ENCODE results near the gene VPS37D.

VPS37D gene

GRCh38 chr7:73681031-73681430, 13.4 kb downstream of the VPS37D start:
- no peak for DNase-seq

GRCh38 chr7:73682745-73683055, 15.1 kb downstream of the VPS37D start:
- peak; percentile 25 for DNase-seq

GRCh38 chr7:73683056-73683787, 15.6 kb downstream of the VPS37D start, which contains the start of the genes BUD23 and DNAJC30:
BUD23 (plus strand) TSS chr7:73683597; CDS start chr7:73683626, 29 bp downstream.
DNAJC30 (minus strand) TSS chr7:73683453; CDS start chr7:73683423, 30 bp downstream.
- DNase-seq = peak; percentile 97

GRCh38 chr7:73683788-73684693, 16.4 kb downstream of the VPS37D start:
- peak; percentile 26 for DNase-seq

GRCh38 chr7:73685311-73685710, 17.7 kb downstream of the VPS37D start:
- no peak for DNase-seq

GRCh38 chr7:73688288-73688687, 20.7 kb downstream of the VPS37D start:
- no peak for DNase-seq

- no peak for DNase-seq
Observed at GRCh38 chr7:73690646-73691045, 23.0 kb downstream of the VPS37D start.

GRCh38 chr7:73696372-73696771, 28.7 kb downstream of the VPS37D start:
- no peak for DNase-seq

- no peak for DNase-seq
Observed at GRCh38 chr7:73698410-73698809, 30.8 kb downstream of the VPS37D start.

- DNase-seq = no peak
Observed at GRCh38 chr7:73699370-73700068, 31.9 kb downstream of the VPS37D start.

- no peak for DNase-seq
Observed at GRCh38 chr7:73700069-73700423, 32.4 kb downstream of the VPS37D start.

GRCh38 chr7:73700581-73701134, 33.0 kb downstream of the VPS37D start:
- DNase-seq = no peak

- DNase-seq = peak; percentile 18
Observed at GRCh38 chr7:73701357-73701995, 33.8 kb downstream of the VPS37D start.

- DNase-seq = no peak
Observed at GRCh38 chr7:73702226-73702625, 34.6 kb downstream of the VPS37D start.

GRCh38 chr7:73702665-73703064, 35.0 kb downstream of the VPS37D start:
- no peak for DNase-seq

- DNase-seq = no peak
Observed at GRCh38 chr7:73703225-73703624, 35.6 kb downstream of the VPS37D start.

- peak; percentile 17 for DNase-seq
Observed at GRCh38 chr7:73703757-73704639, 36.4 kb downstream of the VPS37D start.

- no peak for DNase-seq
Observed at GRCh38 chr7:73704640-73705550, 37.3 kb downstream of the VPS37D start.

GRCh38 chr7:73705551-73705920, 37.9 kb downstream of the VPS37D start:
- no peak for DNase-seq

Data from stimulated activated naive CD4-positive, alpha-beta T cell treated with Interleukin-2 at 50 U/mL for 16 hours (primary cell).